Measurements from ENCODE around the gene TMEM40. TPM values are rescaled to one million over a fixed set of nuclear protein-coding genes. Genes with fewer than 3 reads are reported as not detected.

The TMEM40 gene
- total and polyA plus RNA-seq, 2 experiments from 2014 or later = 0.14 to 0.48 TPM

DNA sequence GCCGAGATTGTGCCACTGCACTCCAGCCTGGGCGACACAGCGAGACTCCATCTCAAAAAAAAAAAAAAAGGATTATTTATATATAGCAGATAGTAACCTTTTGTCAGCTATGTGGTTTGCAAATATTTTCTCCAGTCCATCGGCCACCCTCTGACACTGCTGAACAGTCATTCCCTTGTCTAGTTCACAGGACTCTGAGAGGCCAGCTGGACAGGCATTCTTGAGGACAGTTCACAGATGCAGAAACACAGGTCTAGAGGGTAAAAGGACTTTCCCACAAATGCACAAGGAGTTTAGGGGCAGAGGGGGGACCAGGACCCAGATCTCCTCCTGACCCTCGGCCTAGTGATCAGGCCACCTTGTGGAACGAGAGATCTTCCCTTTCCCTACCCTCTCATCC is 7.5 kb upstream of the TMEM40 start:
- Histone ChIP-seq H3K79me2 (replicated peaks; ENCODE audit: insufficient read depth) (no peaks in the 10 kb centered on the region), H2AFZ (no peak overlapping the region), H3K9me2 (ENCODE audit: insufficient read depth) (no peaks in the 10 kb centered on the region), H3F3A (replicated peaks; ENCODE audit: low read depth) (no peaks in the 10 kb centered on the region), H3K27ac (ENCODE audit: low read depth) (no peak overlapping the region), H3K27me3 (ENCODE audit: insufficient read depth) (0 out of 2 replicates have a peak, but pooled peaks cover 5% of the 10 kb centered on the region), H3K4me2 (no peak overlapping the region), H4K20me1 (replicated peaks; ENCODE audit: insufficient read depth) (no peaks in the 10 kb centered on the region), H3K4me1 (ENCODE audit: insufficient read depth) (no peaks in the 10 kb centered on the region), H3K4me3 (no peak overlapping the region), H3K36me3 (ENCODE audit: insufficient read depth) (no peaks in the 10 kb centered on the region)
- TF ChIP-seq EZH2 (IDR thresholded peaks at IDR 0.05; ENCODE audit: low read depth, unreplicated experiment) (no peak), STAT1 (IDR thresholded peaks at IDR 0.05; ENCODE audit: unreplicated experiment) (no peak), EZH2phosphoT487 (IDR thresholded peaks at IDR 0.05; ENCODE audit: unreplicated experiment) (no peak), NANOG (IDR thresholded peaks at IDR 0.05; ENCODE audit: borderline replicate concordance) (no peak), ZNF114 (CRISPR knock-in tag; IDR thresholded peaks at IDR 0.05) (no peak)
- TF ChIP-seq, protein P1, sequence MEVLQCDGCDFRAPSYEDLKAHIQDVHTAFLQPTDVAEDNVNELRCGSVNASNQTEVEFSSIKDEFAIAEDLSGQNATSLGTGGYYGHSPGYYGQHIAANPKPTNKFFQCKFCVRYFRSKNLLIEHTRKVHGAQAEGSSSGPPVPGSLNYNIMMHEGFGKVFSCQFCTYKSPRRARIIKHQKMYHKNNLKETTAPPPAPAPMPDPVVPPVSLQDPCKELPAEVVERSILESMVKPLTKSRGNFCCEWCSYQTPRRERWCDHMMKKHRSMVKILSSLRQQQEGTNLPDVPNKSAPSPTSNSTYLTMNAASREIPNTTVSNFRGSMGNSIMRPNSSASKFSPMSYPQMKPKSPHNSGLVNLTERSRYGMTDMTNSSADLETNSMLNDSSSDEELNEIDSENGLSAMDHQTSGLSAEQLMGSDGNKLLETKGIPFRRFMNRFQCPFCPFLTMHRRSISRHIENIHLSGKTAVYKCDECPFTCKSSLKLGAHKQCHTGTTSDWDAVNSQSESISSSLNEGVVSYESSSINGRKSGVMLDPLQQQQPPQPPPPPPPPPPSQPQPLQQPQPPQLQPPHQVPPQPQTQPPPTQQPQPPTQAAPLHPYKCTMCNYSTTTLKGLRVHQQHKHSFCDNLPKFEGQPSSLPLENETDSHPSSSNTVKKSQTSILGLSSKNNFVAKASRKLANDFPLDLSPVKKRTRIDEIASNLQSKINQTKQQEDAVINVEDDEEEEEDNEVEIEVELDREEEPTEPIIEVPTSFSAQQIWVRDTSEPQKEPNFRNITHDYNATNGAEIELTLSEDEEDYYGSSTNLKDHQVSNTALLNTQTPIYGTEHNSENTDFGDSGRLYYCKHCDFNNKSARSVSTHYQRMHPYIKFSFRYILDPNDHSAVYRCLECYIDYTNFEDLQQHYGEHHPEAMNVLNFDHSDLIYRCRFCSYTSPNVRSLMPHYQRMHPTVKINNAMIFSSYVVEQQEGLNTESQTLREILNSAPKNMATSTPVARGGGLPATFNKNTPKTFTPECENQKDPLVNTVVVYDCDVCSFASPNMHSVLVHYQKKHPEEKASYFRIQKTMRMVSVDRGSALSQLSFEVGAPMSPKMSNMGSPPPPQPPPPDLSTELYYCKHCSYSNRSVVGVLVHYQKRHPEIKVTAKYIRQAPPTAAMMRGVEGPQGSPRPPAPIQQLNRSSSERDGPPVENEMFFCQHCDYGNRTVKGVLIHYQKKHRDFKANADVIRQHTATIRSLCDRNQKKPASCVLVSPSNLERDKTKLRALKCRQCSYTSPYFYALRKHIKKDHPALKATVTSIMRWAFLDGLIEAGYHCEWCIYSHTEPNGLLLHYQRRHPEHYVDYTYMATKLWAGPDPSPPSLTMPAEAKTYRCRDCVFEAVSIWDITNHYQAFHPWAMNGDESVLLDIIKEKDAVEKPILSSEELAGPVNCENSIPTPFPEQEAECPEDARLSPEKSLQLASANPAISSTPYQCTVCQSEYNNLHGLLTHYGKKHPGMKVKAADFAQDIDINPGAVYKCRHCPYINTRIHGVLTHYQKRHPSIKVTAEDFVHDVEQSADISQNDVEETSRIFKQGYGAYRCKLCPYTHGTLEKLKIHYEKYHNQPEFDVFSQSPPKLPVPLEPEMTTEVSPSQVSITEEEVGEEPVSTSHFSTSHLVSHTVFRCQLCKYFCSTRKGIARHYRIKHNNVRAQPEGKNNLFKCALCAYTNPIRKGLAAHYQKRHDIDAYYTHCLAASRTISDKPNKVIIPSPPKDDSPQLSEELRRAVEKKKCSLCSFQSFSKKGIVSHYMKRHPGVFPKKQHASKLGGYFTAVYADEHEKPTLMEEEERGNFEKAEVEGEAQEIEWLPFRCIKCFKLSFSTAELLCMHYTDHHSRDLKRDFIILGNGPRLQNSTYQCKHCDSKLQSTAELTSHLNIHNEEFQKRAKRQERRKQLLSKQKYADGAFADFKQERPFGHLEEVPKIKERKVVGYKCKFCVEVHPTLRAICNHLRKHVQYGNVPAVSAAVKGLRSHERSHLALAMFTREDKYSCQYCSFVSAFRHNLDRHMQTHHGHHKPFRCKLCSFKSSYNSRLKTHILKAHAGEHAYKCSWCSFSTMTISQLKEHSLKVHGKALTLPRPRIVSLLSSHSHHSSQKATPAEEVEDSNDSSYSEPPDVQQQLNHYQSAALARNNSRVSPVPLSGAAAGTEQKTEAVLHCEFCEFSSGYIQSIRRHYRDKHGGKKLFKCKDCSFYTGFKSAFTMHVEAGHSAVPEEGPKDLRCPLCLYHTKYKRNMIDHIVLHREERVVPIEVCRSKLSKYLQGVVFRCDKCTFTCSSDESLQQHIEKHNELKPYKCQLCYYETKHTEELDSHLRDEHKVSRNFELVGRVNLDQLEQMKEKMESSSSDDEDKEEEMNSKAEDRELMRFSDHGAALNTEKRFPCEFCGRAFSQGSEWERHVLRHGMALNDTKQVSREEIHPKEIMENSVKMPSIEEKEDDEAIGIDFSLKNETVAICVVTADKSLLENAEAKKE (CRISPR knock-in tag; IDR thresholded peaks at IDR 0.05) = no peak
- TF ChIP-seq, protein P2, sequence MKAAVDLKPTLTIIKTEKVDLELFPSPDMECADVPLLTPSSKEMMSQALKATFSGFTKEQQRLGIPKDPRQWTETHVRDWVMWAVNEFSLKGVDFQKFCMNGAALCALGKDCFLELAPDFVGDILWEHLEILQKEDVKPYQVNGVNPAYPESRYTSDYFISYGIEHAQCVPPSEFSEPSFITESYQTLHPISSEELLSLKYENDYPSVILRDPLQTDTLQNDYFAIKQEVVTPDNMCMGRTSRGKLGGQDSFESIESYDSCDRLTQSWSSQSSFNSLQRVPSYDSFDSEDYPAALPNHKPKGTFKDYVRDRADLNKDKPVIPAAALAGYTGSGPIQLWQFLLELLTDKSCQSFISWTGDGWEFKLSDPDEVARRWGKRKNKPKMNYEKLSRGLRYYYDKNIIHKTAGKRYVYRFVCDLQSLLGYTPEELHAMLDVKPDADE (IDR thresholded peaks at IDR 0.05) = no peak
- no peak overlapping the region for H3K27ac Mint-ChIP-seq
- no peaks in the 10 kb centered on the region for H3K4me1 Mint-ChIP-seq
- no peaks in the 10 kb centered on the region; the same call in 2 of the 3 replicates for H3K9me3 Mint-ChIP-seq
- no peaks in the 10 kb centered on the region for H3K36me3 Mint-ChIP-seq (ENCODE audit: low read depth)
- H3K27me3 Mint-ChIP-seq (ENCODE audit: insufficient read depth, low read depth, poor library complexity) = peaks cover 7% of the 10 kb centered on the region
- ATAC-seq (no peak), DNase-seq (ENCODE audit: low spot score) (no peak)
- H3K4me3 Mint-ChIP-seq = no peak overlapping the region

All from GM23338 (cell line).